ENCODE data around the gene ISYNA1. TPM values are rescaled to one million over a fixed set of nuclear protein-coding genes. Genes with fewer than 3 reads are reported as not detected.

Gene ISYNA1
- total and polyA plus RNA-seq, 2 of the 8 experiments (the other 6 are each of a cell fraction or from before 2014, with no cell fraction given): 207 to 264 TPM

- Histone ChIP-seq H3K79me2 (ENCODE audit: control insufficient read depth in 1 of 2, insufficient read depth in 2 of 2, low read length in 2 of 2) (peaks cover 0 to 8% of the 10 kb centered on the region in 2 experiments; a peak in 1 of 4 replicates), H3K4me2 (ENCODE audit: insufficient read depth in 1 of 2, low read depth in 2 of 2, low read length in 2 of 2) (no peak overlapping the region), H3K9me3 (ENCODE audit: insufficient read depth in 2 of 2, low read depth in 1 of 2, low read length in 1 of 2) (no peaks in the 10 kb centered on the region), H3K4me1 (replicated peaks in 1 of 4; ENCODE audit: control insufficient read depth in 3 of 4, insufficient read depth in 4 of 4, low read length in 3 of 4) (no peaks in the 10 kb centered on the region; a peak in 1 of 7 replicates), H4K8ac (ENCODE audit: extremely low read depth, insufficient read depth, low read length) (no peak overlapping the region), H3K23ac (ENCODE audit: insufficient read length) (no peak overlapping the region), H2BK120ac (replicated peaks; ENCODE audit: low read depth, low read length) (no peak overlapping the region), H3K9ac (replicated peaks in 1 of 4; ENCODE audit: extremely low read depth in 1 of 4, low read depth in 3 of 4, low read length in 3 of 4) (no peak overlapping the region), H4K91ac (replicated peaks; ENCODE audit: insufficient read length, low read length) (no peak overlapping the region), H3K4me3 (ENCODE audit: extremely low read depth in 1 of 4, insufficient read depth in 2 of 4, low read depth in 3 of 4, low read length in 4 of 4) (no peak overlapping the region), H4K5ac (ENCODE audit: insufficient read length, low read depth, low read length) (no peak overlapping the region), H3K4ac (replicated peaks; ENCODE audit: insufficient read length, low read depth, low read length) (no peak overlapping the region), H3K79me1 (ENCODE audit: low read depth, low read length) (peaks cover 13% of the 10 kb centered on the region), H2BK15ac (ENCODE audit: low read length) (peak overlapping the region; percentile 2; the same call in 1 of the 2 replicates), H4K20me1 (replicated peaks in 1 of 2; ENCODE audit: control insufficient read depth in 1 of 2, insufficient read depth in 2 of 2, low read length in 2 of 2) (peaks cover 2 to 22% of the 10 kb centered on the region in 2 experiments), H2AK5ac (ENCODE audit: low read depth, low read length) (0 out of 2 replicates have a peak overlapping the region, but pooled peaks have one; percentile 65), H3K56ac (replicated peaks; ENCODE audit: insufficient read length, low read depth, low read length) (no peak overlapping the region), H3K14ac (ENCODE audit: insufficient read length) (no peak overlapping the region), H3K27me3 (replicated peaks in 1 of 4; ENCODE audit: control insufficient read depth in 3 of 4, extremely low read depth in 1 of 4, insufficient read depth in 3 of 4, low read length in 3 of 4) (no peaks in the 10 kb centered on the region), H2BK12ac (ENCODE audit: low read depth, low read length) (no peak overlapping the region), H2BK20ac (ENCODE audit: low read length) (no peak overlapping the region), H3K18ac (ENCODE audit: extremely low read depth, low read length) (no peak overlapping the region), H2BK5ac (ENCODE audit: low read depth, low read length) (peak overlapping the region; percentile 63), H3K23me2 (ENCODE audit: low read depth, low read length) (no peaks in the 10 kb centered on the region), H3K36me3 (ENCODE audit: control insufficient read depth in 2 of 4, insufficient read depth in 4 of 4, low read length in 3 of 4) (no peaks in the 10 kb centered on the region), H2AFZ (ENCODE audit: low read length) (no peak overlapping the region), H3K27ac (ENCODE audit: low read depth, low read length) (no peak overlapping the region)
- CTCF ChIA-PET (ENCODE audit: partially characterized antibody): interaction anchor here (0.6 to 11.1 kb wide), 9 partner anchors 8 to 321 kb away, joined by 3 to 213 read pairs (median 3); no protein-coding TSS in a partner anchor
- FAIRE-seq (no peak), DNase-seq (ENCODE audit: low read depth in 1 of 2, low spot score in 2 of 2) (no peak)
- POLR2A ChIA-PET (ENCODE audit: partially characterized antibody): interaction anchor here (0.9 to 1.3 kb wide), 3 partner anchors 11 to 115 kb away, joined by 3 to 6 read pairs (median 3); no protein-coding TSS in a partner anchor
- 84% methylated on average over 24 of the region's 24 CpGs; no CpG with 5 or more reads in 1 of the 2 experiments for WGBS, 2 experiments (ENCODE audit: extremely low coverage in 1 of 2, insufficient coverage in 1 of 2, insufficient read length in 1 of 2, insufficient replicate concordance in 2 of 2, low coverage in 1 of 2, low lambda C conversion rate in 2 of 2, missing lambda C conversion rate in 1 of 2)
- TF ChIP-seq EZH2 (IDR thresholded peaks at IDR 0.05; ENCODE audit: low read depth, low read length, severe bottlenecking) (no peak), YY1 (IDR thresholded peaks at IDR 0.05; ENCODE audit: low read depth, low read length) (no peak), ATF2 (IDR thresholded peaks at IDR 0.05; ENCODE audit: low read length) (no peak), TEAD4 (IDR thresholded peaks at IDR 0.05; ENCODE audit: low read depth, low read length) (no peak), SP1 (IDR thresholded peaks at IDR 0.05; ENCODE audit: low read depth, low read length) (no peak), MAFK (IDR thresholded peaks at IDR 0.05; ENCODE audit: low read depth, low read length) (no peak), KDM1A (IDR thresholded peaks at IDR 0.05; ENCODE audit: borderline replicate concordance, low read length) (peak; percentile 22; the same call in 1 of the 2 replicates), PHF8 (conservative IDR thresholded peaks at IDR 0.05; ENCODE audit: low read depth, low read length) (no peak), BACH1 (IDR thresholded peaks at IDR 0.05; ENCODE audit: low read length) (no peak), POLR2A (IDR thresholded peaks at IDR 0.05; ENCODE audit: control extremely low read depth in 1 of 2, low read depth in 2 of 2, low read length in 2 of 2) (no peak), RNF2 (IDR thresholded peaks at IDR 0.05; ENCODE audit: borderline replicate concordance, low read depth, low read length, missing control alignments, poor library complexity, severe bottlenecking) (no peak)
Observed at GRCh38 chr19:18477042-18477779, 39.3 kb upstream of the ISYNA1 start.
